T-helper 2 cell (primary cell): Measurements from ENCODE around the gene CDC42EP2.
"Not testable (repeated sequence)": the region's sequence is repeated elsewhere in the genome, so short reads cannot be mapped to it uniquely, and the experiment has no call there.

Experiments
- DNase-seq, 5 experiments: peaks; one replicate each; pipeline versions ENCODE4 v3.0.0 to v3.0.0-alpha.2; 2012 to 2022

Gene CDC42EP2

GRCh38 chr11:65321076-65321475, 6.4 kb downstream of the CDC42EP2 start:
- no peak for DNase-seq

GRCh38 chr11:65321828-65322485, 7.3 kb downstream of the CDC42EP2 start:
- DNase-seq, result no peak

DNA sequence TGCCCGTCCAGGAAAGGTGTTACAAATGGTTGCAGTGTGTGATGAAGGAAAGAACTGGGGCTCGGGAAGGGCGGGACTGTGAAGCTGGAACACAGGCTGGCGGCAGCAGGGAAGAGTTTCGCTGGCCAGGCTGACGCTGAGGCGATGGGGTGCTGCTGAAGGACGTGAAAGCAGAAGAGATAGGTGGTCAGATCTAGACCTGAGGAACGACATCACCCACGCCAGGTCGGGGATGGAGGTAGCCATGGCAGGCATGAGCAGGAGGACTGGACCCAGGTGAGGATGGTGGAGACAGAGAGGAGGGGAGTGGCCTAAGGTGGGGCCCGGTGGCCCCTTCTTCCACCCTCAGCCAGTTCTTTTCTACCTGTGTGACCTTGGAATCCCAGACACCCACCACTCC, 9.1 kb downstream of the CDC42EP2 start:
- no peak for DNase-seq

DNA sequence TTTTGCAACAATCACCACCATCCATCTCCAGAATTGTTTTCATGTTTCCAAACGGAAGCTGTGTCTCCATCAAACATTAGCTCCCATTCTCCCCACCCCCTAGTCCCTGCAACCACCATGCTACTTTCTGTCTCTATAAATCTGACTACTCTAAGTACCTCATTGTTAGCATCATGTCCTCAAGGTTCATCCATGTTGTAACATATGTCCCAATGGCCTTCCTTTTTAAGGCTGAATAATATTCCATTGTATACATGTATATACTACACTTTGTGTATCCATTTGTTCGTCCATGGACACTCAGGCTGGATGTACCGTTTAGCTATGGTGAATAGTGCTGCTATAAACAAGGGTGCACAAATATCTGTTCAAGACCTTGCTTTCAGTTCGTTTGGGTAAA, 10.8 kb downstream of the CDC42EP2 start:
- no peak for DNase-seq

DNA sequence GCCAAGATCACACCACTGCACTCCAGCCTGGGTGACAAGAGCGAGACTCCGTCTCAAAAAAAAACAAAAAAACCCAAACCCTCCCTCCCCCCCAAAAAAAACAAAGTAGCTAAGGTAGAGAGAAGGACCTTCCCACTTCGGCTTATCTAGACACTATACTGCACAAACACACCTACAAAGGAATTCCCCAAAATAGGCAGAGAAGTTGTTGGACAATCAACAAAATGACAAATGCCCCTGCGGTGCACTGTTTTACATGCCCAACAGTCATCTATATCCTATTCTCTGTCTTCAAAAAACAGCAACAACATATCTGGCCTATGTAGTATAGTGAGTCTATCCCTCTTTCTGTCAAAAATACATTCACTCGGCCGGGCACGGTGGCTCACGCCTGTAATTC, 12.4 kb downstream of the CDC42EP2 start:
- no peak for DNase-seq

DNA sequence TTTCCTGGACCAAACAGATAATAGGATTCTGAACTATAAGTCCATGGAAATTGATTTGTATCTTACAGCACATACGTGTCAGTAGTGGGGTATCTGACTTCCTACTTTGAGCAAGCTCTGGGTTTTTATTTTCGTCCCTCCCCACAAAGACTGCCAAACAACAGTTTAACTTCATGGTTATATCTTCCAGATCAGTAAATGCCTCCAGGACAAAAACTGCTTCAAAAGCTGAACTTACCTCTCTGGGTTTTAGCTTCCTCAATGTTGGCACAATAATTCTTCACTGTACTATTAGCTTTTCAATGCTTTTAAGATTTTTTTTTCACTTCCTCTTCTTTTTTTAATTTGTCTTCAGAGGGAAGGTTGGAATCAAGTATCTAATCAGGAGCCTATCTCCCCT, 14.8 kb downstream of the CDC42EP2 start:
- DNase-seq, result no peak

GRCh38 chr11:65329944-65330403, 15.3 kb downstream of the CDC42EP2 start:
- DNase-seq, result peak; percentile 42 to 79 (median 69)

DNA sequence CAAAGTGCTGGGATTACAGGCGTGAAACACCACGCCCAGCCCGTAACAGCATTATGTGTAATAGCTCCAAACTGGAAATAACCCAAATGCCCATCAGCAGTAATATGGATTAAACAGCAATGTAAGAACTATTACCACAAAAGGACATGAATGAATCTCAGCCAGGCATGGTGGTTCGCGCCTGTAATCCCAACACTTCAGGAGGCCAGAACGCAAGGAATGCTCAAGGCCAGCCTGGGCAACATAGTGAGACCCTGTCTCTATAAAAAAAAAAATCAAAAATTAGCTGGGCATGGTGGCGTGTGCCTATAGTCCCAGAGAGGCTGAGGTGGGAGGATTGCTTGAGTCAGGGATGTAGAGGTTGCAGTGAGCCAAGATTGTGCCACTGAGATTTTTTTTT, 15.9 kb downstream of the CDC42EP2 start:
- no peak for DNase-seq

DNA sequence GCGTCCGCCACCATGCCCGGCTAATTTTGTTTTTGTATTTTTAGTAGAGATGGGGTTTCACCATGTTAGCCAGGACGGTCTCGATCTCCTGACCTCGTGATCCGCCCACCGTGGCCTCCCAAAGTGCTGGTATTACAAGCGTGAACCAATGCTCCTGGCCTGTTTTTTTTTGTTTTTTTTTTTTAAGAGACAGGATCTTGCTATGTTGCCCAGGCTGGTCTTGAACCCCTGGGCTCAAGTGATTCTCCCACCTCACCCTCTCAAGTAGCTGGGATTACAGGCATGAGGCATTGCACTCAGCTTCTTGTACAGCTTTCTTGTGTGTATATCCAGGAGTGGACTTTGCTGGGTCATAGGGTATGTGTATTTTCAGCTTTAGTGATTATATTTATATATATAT, 17.9 kb downstream of the CDC42EP2 start:
- not testable (repeated sequence) for DNase-seq

GRCh38 chr11:65334696-65335295, 20.1 kb downstream of the CDC42EP2 start:
- DNase-seq, result no peak

- DNase-seq, result no peak
Measured at GRCh38 chr11:65338676-65339075, 24.0 kb downstream of the CDC42EP2 start.

GRCh38 chr11:65340226-65340625, 25.6 kb downstream of the CDC42EP2 start:
- no peak for DNase-seq

DNA sequence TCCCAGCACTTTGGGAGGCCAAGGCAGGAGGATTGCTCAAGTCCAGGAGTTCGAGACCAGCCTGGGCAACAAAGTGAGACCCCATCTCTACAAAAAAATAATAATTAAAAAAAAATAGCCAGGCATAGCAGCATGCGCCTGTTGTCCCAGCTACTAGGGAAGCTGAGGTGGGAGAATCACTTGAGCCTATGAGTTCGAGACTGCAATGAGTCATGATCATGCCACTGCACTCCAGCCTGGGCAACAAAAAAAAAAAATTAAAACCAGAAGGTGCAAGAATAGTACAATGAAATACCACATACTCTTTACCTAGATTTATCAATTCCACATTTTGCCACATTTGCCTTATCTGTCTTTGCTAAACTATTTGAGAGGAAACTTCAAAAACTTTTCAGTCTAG, 27.2 kb downstream of the CDC42EP2 start:
- DNase-seq, result no peak

GRCh38 chr11:65351511-65351910, 36.8 kb downstream of the CDC42EP2 start:
- DNase-seq, result no peak

GRCh38 chr11:65352783-65353182, 38.1 kb downstream of the CDC42EP2 start:
- DNase-seq, result no peak

DNA sequence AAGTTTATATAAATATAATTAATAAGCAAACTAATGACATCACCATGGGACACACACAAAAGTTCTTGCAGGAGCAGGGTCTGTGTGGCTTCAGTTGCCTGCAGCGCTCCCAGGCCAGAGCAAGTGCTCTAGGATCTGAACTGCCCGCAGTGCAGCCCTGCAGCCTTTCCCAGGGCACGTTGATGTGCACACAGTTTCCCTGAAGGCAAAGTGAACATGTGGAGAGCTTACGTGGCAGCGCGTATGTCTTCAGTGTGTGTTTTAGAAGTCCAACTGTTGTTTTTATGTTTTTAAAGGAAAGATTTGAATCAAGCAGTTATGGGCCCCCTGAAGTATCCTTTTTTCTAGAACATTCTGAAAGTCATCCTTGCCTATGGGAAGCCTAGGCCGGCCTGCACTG, 38.7 kb downstream of the CDC42EP2 start:
- no peak for DNase-seq

- DNase-seq, result no peak
Measured at GRCh38 chr11:65353900-65354264, 39.2 kb downstream of the CDC42EP2 start.

DNA sequence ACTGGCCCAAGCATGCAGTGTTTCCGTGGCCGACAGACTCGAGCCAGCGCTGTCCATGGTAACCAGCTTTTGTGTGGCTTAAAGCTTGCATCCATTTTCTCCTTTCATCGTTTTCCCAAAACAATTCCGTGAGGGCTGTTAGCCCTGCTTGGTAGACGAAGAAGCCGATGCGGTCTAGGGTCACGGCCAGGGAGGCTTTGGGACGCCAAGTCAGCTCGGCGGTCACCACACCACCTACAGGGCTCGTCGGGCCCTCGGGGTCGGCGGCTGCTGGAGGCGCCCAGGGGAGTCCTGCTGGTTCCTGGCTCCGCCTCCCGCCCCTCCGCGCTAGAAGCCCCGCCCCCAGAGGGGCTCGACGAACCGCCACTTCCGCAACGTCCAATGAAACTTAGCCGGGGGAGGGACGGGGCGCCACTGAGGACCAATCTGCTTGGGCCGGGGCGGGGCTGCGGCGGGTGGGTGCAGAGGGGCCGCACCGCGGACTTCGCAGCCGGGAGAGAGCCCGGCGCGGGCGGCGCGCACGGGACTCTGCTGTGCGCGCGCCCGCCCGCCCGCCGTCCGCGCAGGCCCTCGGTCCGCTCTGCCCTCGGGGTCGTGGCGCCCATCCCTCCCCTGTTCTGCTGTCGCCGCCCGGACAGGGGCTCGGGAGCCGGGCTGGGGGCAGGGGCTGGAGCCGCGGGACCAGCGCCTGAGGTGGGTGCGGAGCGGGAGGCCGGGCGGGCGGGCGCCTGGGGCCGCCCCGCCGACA, 39.8 kb downstream of the CDC42EP2 start, which contains the start of gene TIGD3:
Gene TIGD3, plus strand, starts transcription at position 487 of the 748 bp plus-strand sequence. CDS start 1,058 bp downstream, outside the sequence.
- DNase-seq, result peak; percentile 94 to 97 (median 95)

DNA sequence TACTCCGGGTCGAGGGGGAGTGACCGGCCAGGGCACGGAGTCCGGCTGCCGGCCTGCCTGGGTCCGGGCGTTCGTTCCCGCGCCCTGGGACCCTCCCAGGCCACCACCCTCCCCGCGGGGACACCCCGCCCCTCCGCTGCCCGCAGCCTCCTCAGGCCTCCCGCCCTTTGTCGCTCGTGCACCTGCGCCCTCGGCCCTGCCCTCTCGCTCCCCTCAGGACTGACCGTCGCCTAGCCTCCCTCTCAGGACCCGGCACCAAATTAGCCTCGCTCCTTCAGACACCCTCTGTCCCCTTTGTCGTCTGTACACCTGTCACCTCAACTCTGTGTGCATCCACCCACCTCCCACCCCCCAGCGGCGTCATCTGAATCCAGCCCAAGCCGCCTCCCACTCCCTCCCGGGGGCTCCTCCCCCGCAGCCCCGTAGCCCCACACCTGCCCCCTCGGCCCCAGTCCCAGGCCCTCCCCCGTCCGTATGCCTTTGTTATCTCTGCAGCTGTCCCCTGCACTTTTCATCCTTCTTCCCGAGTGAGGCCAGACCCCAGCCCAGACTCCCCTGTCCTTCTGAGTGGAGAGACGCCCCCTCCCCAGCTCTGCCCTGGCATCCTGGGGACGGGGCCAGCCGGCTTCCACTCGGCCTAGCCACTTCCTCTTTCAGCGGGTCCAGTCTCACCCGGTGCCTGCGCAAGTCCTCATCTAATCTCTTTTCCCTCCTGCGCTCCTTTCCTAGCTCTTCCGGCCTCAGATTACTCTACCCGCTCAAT, 40.5 kb downstream of the CDC42EP2 start:
- peak; percentile 19 to 67 (median 44) for DNase-seq

DNA sequence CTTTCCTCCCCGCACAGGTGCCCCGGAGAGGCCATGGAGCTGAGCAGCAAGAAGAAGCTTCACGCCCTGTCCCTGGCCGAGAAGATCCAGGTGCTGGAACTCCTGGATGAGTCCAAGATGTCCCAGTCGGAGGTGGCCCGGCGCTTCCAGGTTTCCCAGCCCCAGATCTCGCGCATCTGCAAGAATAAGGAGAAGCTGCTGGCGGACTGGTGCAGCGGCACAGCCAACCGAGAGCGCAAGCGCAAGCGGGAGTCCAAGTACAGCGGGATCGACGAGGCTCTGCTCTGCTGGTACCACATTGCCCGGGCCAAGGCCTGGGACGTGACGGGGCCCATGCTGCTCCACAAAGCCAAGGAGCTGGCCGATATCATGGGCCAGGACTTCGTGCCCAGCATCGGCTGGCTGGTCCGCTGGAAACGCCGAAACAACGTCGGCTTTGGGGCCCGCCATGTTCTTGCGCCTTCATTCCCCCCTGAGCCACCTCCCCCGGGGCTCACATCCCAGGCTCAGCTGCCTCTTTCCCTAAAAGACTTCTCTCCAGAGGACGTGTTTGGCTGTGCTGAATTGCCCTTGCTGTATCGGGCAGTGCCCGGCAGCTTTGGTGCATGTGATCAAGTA, 41.2 kb downstream of the CDC42EP2 start:
- DNase-seq, result no peak

DNA sequence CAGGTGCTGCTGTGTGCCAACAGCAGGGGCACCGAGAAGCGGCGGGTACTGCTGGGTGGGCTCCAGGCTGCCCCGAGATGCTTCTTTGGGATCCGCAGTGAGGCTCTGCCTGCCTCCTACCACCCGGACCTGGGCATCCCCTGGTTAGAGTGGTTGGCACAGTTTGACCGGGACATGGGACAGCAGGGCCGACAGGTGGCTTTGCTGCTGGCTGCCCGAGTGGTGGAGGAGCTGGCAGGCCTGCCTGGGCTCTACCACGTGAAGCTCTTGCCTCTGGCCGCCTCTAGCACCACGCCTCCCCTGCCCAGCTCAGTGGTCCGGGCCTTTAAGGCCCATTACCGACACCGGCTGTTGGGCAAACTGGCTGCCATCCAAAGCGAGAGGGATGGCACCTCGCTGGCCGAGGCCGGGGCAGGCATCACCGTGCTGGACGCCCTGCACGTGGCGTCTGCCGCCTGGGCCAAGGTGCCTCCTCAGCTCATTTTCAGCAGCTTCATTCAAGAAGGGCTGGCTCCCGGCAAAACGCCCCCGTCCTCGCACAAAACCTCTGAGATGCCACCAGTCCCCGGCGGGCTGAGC, 41.8 kb downstream of the CDC42EP2 start:
- no peak for DNase-seq

DNA sequence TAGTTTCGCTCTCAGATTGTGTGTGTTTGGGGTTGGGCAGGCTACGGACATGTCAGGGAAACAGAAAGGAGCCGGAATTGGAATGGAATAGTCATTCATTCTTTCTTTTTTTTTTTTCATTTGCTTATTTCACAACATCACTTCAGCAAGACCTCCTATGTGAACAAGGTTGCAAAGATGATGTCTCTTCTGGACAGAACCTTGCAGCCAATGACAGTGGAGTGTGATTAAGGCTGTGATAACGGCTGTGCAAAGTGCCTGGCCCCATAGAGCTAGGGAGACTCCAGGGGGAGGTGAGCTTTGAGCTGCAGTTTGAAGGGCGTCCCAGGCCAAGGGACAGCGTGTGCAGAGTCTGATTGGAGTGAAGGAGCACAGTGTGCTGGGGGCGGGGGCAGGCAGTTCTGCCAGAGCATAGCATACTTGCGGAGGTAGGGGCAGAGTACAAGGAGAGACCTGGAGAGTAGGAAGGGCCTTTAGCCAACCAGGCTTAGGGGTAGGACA, 43.2 kb downstream of the CDC42EP2 start:
- no peak for DNase-seq
